NCI-H526 treated with DMSO at 0.1 percent for 48 hours (cell line): ENCODE results near the gene NREP.

Experiments used
- DNase-seq: peaks from one replicate; lab custom pipeline; 2025; lab: John Stamatoyannopoulos, UW

Gene NREP

DNA sequence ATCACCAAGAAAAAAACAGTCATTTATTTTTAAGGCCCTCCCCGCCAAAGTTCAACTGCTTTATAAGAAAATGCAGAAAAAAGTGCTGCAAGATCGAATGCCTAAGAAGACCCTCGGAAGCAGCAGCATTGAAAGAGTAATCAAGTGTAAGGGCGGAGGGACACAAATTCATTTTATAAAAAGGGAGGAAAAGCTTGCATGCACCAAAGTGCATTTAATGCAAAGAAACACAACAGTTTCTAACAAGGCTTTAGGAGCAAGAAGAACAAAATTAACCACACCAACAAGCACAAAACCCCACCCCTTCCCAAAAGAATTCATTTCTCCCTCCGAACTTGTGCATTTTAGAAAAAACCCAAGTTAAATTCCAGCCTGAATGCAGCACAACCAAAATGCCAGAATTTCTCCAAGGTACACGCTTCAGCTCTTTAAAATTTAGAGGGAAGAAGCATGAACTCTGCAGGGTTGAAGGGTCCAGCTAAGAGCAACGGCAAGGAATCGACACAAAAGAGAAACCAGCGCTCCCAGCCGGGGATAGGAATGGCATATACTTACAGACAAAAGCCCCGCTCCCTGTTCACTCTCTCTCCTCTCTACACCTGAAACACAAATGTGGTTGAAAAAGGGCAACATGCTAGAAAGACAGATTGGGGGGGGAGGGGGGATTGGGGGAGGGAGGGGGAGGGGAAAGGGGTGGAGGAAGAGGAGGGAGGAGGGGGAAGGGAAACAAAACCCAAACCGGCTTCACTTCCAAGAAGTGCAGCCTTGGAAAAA, at the start of gene NREP:
Gene NREP, minus strand, starts transcription at position 614 of the 774 bp plus-strand sequence. CDS start 1,422 bp downstream, outside the sequence.
- DNase-seq, result peak; percentile 73

DNA sequence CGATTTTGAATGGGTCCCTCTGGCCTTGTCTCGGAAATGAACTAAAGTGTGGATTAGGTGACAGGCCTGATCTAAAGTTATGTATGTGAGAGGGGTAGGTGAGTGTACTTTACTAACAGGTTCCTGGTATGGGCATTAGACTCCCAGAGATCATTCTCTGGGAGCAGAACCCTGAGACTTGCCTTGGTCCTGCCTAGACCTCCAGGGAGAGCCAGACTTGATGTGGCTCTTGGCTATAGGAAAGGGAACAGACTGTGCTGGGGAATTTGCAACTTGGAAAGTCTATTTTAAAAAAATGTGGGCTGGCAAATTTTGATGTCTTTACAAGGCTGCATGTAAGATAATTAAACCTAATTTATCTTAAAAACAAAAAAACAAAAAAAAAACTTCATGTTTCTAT, 49.8 kb upstream of the NREP start:
- no peak for DNase-seq

DNA sequence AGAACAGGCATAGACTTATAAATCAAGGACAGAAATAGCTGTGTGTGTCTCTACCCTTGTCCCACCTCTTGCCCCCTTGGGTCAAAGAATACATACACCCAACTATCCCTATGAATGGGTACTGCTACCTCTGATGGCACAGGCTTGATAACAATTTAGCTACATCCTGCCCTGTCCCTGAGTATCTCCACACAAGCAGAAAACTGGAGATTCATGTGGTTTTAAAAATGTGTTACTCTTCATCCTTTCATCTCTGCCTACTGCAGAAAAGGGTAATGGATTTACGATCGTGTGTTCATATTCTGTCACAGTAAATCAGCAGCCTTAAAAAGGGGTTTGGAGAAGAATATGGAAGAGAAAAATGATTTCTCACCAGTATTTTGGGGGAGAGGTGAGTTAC, 49.2 kb upstream of the NREP start:
- no peak for DNase-seq

- DNase-seq, result no peak
Observed at GRCh38 chr5:111805071-111805470, 48.1 kb upstream of the NREP start.

GRCh38 chr5:111800351-111800750, 43.4 kb upstream of the NREP start:
- no peak for DNase-seq

- no peak for DNase-seq
Observed at GRCh38 chr5:111795142-111795541, 38.1 kb upstream of the NREP start.

- DNase-seq, result no peak
Observed at GRCh38 chr5:111792471-111793058, 35.6 kb upstream of the NREP start.

DNA sequence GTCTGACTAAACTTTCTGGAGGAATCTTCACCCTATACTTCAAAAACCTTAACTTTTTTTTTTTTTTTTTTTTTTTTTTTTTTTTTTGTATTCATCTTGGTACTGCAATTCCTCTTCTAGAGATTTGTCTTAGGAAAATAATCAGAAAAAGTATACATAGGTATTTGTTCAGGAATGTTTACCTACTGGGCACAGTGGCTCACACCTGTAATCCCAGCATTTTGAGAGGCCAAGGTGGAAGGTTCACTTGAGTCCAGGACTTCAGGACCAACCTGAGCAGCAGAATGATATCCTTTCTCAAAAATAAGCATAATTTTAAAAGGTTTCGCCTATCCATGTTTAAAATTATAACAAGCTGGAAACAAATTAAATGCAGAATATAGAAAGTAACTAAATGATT, 33.3 kb upstream of the NREP start:
- DNase-seq, result no peak

GRCh38 chr5:111787006-111787405, 30.0 kb upstream of the NREP start:
- no peak for DNase-seq

GRCh38 chr5:111784491-111785181, 27.6 kb upstream of the NREP start:
- no peak for DNase-seq

DNA sequence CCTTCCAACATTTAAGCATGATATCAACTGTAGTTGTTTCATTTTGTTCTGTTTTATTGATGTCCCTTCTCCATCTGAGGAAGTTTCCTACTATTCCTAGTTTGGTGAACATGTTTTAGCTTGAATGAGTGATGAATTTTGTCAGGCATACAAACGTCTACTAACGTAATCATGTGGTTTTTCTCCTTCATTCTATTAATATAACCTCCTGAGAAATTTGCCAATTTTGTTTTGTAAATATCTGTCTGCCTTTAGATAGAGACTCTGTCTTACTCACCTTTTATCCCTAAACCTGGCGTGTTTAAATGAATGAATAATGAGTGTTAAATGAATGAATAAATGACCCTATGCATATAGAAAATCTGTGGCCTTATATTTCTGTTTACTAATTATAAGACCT, 26.5 kb upstream of the NREP start:
- DNase-seq, result no peak

DNA sequence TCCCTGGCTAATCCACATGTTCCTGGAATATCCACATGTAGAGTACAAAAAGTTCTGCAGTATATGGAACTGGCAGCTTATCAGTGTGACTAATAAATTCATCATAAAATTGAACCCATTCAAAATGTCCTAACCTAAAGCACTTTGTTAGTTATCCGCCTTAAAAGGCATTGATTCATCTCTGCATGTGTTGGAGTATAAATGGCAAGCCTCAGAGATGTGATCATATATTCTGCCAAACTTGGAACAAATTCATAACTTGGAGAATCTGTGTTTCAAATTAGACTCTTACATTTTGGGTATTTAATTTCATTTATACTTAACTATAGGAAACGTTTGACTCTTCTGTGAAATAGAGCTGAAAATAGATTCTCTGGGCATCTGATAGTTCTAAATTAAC, 25.2 kb upstream of the NREP start:
- DNase-seq, result no peak

DNA sequence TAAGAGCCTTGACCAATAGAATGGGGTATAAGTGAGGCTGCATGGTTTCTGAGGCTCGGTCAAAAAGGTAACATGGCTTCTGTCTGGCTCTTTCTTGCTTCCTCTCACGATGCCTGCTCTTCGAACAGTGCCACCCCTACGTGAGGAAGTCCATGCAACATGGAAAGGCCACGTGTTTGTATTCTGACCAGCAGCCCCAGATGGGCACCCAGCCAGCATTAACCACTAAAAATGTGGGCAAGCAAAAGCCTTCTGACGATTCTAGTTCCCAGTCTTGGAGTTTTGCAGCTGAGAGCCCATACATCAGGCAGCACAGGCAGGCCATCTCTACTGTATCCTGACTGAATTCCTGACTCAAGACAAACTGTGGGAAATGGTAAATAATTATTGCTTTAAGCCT, 24.2 kb upstream of the NREP start:
- no peak for DNase-seq

- no peak for DNase-seq
Observed at GRCh38 chr5:111779922-111780292, 22.9 kb upstream of the NREP start.

DNA sequence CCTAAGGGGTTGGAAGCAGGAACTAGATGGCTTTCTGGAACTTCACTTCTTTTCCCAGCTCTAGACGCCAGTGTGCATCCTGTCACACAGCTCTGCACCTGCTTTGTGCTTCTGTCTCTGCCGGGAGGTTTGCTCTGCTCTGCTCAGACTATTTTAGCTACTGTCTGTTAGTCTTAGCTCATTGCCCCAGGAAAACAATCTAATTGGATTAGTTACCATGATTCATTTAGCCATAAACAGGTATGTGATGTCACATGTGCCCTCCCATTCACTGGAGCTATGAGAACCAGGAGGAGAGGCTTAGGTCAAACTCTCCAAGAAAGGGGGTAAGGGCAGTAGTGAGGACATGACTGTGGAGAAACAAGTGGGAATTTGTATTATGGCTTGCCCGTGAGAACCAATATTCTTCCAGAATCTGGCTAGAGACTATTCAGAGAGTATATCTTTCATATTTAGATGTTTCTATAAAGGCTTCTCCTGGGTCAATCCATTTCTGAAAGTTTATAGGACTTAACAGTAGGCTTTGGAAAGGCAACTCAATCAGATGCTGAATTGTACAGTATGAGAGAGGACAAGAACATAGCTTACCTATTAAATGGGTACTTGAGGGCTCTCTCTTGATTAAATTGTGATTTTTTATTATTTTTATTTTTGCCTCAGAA, 22.4 kb upstream of the NREP start:
- no peak for DNase-seq

- no peak for DNase-seq
Observed at GRCh38 chr5:111776913-111777781, 20.2 kb upstream of the NREP start.

DNA sequence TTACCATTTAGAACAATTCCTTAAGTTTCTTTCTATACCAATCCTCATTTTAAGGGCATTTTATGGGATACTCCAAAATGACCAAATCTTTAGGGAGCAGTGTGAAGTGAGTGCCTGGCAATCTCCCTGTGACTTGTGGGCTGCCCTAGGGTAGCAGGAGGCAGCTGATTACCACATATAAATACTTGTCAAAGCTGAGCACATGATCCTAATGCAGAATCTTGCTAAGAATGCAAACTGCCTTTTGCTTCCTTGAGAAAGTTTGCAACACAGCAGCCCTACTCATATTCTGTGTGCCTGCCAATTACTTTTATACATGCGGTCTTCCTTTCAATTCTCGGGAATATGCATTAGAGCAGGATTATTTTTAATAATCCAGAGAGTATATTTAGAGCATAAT, 18.2 kb upstream of the NREP start:
- DNase-seq, result no peak

- DNase-seq, result no peak
Observed at GRCh38 chr5:111774525-111774924, 17.5 kb upstream of the NREP start.

- no peak for DNase-seq
Observed at GRCh38 chr5:111772456-111773122, 15.6 kb upstream of the NREP start.

- DNase-seq, result no peak
Observed at GRCh38 chr5:111769541-111769940, 12.5 kb upstream of the NREP start.
